Measurements from ENCODE around the gene GPR146. TPM values are rescaled to one million over a fixed set of nuclear protein-coding genes. Genes with fewer than 3 reads are reported as not detected.

GPR146 gene
- total RNA-seq, 1 donor, result not detected

- H3K4me3 ChIP-seq (ENCODE audit: low read depth, low read length), result no peak overlapping the region
- TF ChIP-seq CTCF (IDR thresholded peaks at IDR 0.05; ENCODE audit: insufficient read depth, low read depth, low read length), result no peak
- no peak for DNase-seq (ENCODE audit: low read depth)
Observed at GRCh38 chr7:1022356-1022755, 22.0 kb upstream of the GPR146 start.

DNA sequence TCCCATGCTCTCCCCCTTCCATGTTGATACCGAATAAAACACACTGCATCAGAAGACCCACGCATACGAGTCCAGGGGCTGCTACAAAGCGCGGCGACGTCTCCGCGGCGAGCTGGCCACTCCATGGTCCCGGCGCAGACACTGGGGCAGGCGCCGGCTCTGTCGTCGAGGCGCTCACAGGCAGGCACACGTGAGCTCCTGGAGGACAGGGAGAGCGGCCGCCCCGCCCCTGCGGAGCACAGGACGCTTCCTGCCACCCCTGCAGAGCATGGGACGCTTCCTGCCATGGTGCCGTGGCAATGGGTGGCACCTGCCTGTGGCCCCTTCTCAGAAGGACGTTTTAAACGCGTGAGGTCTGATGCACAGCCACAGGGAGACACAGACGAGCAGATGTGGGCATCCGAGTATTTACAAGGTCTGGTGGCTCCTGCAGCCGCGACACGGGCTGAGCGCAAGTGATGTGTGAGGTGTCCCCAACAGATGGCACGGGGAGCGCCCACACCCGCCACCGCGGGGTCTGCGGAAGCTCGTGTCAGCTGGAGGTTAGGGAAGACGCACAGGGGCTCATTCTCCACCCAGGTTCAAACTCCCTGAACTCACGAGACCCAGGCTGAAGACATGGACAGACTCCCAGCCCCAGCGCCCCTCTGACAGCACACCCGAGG lies 21.4 kb upstream of the GPR146 start:
- TF ChIP-seq CTCF (IDR thresholded peaks at IDR 0.05; ENCODE audit: insufficient read depth, low read depth, low read length), result no peak
- DNase-seq (ENCODE audit: low read depth), result no peak
- H3K4me3 ChIP-seq (ENCODE audit: low read depth, low read length), result no peak overlapping the region

DNA sequence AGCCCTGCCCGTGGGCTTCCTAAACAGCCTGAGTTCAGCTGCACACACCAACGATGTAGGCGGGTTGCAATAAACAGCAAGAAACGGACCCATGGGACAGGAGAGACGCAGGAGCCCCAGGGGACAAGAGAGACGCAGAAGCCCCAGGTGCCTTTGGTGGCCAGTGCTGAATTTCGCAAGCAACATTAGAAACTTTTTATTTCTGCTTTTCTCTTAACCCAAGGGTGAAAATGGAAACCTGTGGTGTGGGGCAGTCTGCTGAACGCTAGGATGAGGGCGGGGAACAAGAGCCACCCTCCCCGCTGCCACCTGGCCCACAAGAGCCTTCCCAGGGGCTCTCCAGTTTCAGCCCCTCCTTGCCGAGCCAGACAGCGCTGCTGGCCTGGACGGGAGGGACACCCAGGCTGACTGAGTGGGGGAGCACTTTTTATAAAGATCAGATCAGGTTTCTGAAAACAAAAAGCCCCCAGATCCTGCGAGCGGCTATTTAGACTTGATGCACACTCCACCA lies 20.0 kb upstream of the GPR146 start:
- TF ChIP-seq CTCF (IDR thresholded peaks at IDR 0.05; ENCODE audit: insufficient read depth, low read depth, low read length), result no peak
- no peak overlapping the region for H3K4me3 ChIP-seq (ENCODE audit: low read depth, low read length)
- no peak for DNase-seq (ENCODE audit: low read depth)

DNA sequence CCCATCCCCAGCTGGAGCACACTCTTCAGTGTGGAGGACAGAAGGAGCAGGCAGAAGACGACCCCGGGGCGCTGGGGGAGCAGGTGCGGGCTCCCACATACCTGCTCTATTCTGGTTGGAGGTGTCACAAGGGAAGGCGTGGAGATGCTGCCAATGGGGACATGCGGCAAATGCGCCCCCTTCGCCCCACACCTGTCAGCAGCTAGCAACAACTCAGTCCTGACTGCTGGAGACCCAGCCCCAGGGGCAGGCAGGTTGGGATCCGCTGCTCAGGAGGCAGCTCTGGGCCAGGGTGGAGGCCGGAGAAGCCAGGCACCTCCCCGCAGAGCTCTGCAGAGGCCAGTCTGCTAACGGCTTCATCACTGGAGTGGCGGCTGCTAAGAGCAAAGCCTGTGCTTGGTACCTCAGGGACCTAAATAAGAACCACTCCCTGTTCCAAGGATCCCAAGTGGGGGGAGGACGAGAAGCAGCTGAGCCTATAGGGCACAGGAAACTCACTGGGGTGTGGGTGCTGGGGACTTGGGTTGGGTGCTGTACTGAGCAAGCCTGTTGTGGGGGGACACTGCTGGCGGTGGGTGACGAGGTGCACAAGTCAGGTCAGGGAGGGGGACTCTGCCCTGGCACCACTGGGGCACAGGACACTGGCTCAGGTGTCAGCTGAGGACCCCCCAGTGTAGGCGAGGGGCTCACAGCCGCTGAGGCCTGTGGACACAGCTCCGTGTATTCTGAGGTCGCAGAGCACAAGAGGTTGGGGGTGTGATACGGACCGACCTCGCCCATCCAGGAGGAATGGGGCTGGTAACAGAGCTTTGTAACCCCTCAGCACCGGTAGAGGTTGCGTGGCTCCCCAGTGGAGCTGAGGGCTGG lies 19.2 kb upstream of the GPR146 start:
- no peak for DNase-seq (ENCODE audit: low read depth)
- no peak overlapping the region for H3K4me3 ChIP-seq (ENCODE audit: low read depth, low read length)
- no peak for TF ChIP-seq CTCF (IDR thresholded peaks at IDR 0.05; ENCODE audit: insufficient read depth, low read depth, low read length)

DNA sequence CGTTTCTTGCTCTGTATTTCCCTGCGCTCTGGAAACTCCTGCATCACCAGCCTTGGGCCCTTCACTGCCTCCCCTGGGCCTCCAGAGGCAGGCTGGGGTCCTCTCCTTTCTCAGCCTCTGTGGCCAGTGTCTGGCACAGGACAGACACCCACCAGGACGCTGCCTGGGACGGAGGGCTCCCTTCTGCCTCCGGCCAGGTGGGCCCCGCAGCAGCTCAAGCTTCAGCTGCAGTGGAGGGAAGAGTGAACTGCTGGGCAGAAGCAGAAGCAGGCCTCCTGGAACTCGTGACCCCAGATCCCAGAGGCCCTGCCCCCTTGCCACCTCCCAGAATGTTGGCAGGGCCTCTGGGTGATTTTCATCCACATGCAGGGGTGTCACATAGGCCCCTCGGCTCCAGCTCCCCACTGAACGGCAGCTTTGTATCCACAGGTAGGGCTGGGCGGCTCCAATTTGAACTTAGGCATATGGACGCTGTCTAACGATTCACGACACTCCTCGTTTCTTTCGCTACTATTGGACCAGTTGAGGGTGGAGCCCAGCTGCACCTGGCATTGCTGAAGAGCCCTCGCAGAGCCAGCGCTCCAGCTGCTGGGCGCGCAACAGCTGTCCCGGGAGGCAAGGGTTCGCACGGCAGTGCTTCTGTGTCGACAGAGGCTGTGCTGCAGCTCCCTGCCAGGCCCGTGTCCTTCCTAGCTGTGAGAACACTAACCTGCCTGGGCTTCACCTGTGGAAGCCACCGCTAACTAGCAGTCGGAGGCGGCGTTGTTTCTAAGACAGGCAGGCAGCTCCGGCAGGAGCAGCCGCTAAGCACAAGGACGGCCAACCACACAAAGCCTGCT lies 18.4 kb upstream of the GPR146 start:
- no peak overlapping the region for H3K4me3 ChIP-seq (ENCODE audit: low read depth, low read length)
- no peak for DNase-seq (ENCODE audit: low read depth)
- TF ChIP-seq CTCF (IDR thresholded peaks at IDR 0.05; ENCODE audit: insufficient read depth, low read depth, low read length), result no peak

DNA sequence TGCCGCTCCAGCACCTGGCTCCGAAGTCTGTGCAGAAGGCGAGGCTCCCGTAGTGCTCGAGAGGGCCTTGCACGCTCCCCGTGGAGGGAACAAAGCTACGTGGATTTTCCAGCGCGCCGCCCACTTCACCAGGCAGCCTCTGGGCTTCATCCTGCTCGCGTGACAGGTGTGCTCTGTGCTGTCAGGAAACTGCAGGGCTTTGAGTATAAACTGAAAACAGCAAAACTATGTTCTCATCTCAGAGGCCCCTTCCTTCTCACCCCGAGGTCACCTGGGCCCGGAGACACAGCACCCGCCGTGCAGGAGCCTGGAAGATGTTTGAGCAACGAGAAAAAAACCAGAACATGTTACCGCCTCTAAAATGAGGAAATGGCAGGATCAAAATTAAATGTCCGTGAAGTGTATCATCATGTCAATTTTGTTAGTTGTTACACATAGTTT lies 17.6 kb upstream of the GPR146 start:
- no peak for TF ChIP-seq CTCF (IDR thresholded peaks at IDR 0.05; ENCODE audit: insufficient read depth, low read depth, low read length)
- peak overlapping the region; percentile 66 for H3K4me3 ChIP-seq (ENCODE audit: low read depth, low read length)
- no peak for DNase-seq (ENCODE audit: low read depth)

Measured in fibroblast of villous mesenchyme (primary cell).